ENCODE results near the gene AMPH. TPM values are rescaled to one million over a fixed set of nuclear protein-coding genes. Genes with fewer than 3 reads are reported as not detected.
A peak's percentile ranks its signal among the peaks of the same experiment; 100 is the strongest.

AMPH gene
- total RNA-seq, 4 donors from 2014 or later: 0.18 to 12.4 (median 2.5) TPM

- Histone ChIP-seq H3K4me1 (no peaks in the 10 kb centered on the region), H3K9me3 (no peaks in the 10 kb centered on the region), H3K27me3 (no peaks in the 10 kb centered on the region), H3K4me3 (no peak overlapping the region), H3K36me3 (no peaks in the 10 kb centered on the region), H3K27ac (no peak overlapping the region)
- no peak for DNase-seq
- no peak for TF ChIP-seq POLR2A (IDR thresholded peaks at IDR 0.05)
- TF ChIP-seq CTCF (IDR thresholded peaks at IDR 0.05): no peak
Measured at GRCh38 chr7:38477333-38477732, 153.8 kb downstream of the AMPH start.

DNA sequence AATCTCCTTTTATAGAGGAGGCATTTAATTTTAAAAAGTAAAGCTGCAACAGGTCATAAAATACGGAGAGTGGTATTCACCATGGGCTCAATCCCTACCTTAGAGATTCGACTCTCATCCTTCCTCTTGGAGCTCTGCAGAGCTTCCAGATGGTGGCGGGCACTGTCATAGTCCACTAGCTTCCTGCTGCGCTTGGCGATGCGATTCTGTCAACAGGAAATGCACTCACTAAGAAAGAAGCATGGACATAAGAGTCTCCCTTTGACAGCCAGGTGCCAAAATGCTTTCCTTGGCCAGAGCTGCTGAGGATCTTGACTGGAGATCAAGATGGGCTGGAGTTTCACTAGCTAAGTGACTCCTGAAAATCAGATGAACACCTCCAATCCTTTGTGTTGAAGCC, 154.4 kb downstream of the AMPH start:
- H3K4me3 ChIP-seq: no peak overlapping the region
- no peak for DNase-seq
- no peaks in the 10 kb centered on the region for H3K36me3 ChIP-seq
- TF ChIP-seq POLR2A (IDR thresholded peaks at IDR 0.05) (no peak), CTCF (IDR thresholded peaks at IDR 0.05) (no peak)
- no peak overlapping the region for H3K27ac ChIP-seq
- no peaks in the 10 kb centered on the region for H3K4me1 ChIP-seq
- no peaks in the 10 kb centered on the region for H3K9me3 ChIP-seq
- H3K27me3 ChIP-seq: no peaks in the 10 kb centered on the region

DNA sequence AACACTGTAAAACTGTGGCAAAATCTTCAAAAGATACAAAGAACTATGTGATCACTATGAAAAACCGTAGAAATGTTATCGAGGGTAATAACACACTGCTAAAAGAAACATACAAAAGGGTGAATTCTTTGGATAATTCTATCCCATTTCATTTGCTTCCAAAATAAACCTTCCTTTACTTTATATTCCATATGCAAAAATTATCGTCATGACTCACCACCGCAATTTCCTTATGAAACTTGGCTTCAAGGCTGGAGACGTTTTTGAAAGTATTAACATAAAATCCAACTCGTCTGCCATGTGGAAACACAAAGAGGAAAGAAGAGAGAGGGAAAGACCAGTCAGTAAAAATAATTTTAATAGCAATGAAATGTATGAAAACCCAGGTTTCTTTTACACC, 165.2 kb downstream of the AMPH start:
- TF ChIP-seq POLR2A (IDR thresholded peaks at IDR 0.05): no peak
- H3K4me1 ChIP-seq: no peaks in the 10 kb centered on the region
- DNase-seq: no peak
- no peak overlapping the region for H3K4me3 ChIP-seq
- H3K27me3 ChIP-seq: no peaks in the 10 kb centered on the region
- no peaks in the 10 kb centered on the region for H3K9me3 ChIP-seq
- no peaks in the 10 kb centered on the region for H3K36me3 ChIP-seq
- H3K27ac ChIP-seq: no peak overlapping the region

DNA sequence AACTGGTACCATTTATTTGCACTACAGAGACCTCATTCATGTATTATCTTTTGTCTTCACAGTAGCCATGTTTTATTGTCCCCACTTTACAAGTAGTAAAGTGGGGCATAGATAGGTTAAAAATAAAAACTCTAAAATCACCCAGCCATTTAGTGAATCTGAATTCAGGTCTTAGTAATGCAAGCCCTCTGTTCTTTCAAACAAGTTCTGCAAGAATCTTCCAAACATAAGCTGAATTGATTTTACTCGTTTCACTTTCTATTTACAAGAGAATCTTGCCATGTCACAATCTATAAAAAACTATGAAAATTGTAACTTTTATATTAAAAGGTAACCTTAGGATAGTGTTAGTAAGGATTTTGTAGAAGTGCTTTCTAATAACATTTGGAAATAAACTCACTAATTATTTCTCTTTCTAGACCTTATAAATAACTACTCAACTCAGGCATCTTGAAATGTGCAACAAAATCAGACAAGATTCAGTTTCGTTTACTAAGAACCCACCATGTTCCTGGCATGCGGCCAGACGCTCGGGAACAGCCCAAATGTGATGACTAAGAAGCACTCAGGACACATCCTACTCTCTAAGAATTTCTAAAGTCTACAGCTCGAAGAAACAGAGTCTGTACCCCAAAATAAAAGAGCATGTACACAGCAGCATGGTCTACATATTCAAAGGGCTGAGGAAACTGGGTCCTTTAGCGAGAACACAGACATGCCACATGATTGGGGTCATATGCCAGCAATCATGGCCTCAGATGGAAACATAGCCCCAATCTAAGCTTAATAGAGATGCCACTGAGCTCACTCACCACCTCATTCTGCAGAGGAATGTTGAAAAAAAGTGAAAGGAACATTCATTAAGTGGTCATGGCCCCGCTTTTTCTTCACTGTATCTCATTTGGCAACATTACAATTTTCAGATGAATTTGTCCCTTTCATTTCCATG, 167.6 kb downstream of the AMPH start:
- Histone ChIP-seq H3K27me3 (no peaks in the 10 kb centered on the region), H3K4me3 (no peak overlapping the region), H3K9me3 (no peaks in the 10 kb centered on the region), H3K36me3 (no peaks in the 10 kb centered on the region), H3K27ac (no peak overlapping the region), H3K4me1 (no peaks in the 10 kb centered on the region)
- DNase-seq: peak in 2 of 3 donors; percentile 56 to 77
- TF ChIP-seq CTCF (IDR thresholded peaks at IDR 0.05) (no peak), POLR2A (IDR thresholded peaks at IDR 0.05) (no peak)

DNA sequence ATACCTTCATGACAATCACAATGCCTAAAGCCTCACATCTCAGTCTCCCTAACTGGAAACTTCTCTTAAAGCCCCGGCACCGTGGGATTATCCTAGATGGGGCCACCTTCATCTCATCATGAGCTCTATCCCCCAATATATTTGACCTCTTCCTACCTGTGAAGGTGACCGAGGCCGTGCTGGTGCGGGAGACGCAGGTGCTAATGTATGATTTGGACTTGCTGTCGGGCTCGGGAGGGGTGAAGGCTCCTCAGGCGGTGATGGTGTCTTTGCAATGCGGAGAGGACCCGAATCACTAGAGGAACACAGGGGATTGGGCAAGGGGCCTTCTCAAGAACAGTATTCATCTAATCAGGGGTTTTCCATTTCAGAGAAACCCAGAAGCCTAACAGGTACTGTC, 168.4 kb downstream of the AMPH start:
- Histone ChIP-seq H3K4me3 (no peak overlapping the region), H3K27me3 (no peaks in the 10 kb centered on the region), H3K27ac (no peak overlapping the region), H3K4me1 (no peaks in the 10 kb centered on the region), H3K9me3 (no peaks in the 10 kb centered on the region), H3K36me3 (no peaks in the 10 kb centered on the region)
- no peak for DNase-seq
- no peak for TF ChIP-seq POLR2A (IDR thresholded peaks at IDR 0.05)
- no peak for TF ChIP-seq CTCF (IDR thresholded peaks at IDR 0.05)

GRCh38 chr7:38461887-38462286, 169.3 kb downstream of the AMPH start:
- DNase-seq: no peak
- TF ChIP-seq CTCF (IDR thresholded peaks at IDR 0.05): no peak
- no peak for TF ChIP-seq POLR2A (IDR thresholded peaks at IDR 0.05)
- Histone ChIP-seq H3K4me3 (no peak overlapping the region), H3K36me3 (no peaks in the 10 kb centered on the region), H3K4me1 (no peaks in the 10 kb centered on the region), H3K27ac (no peak overlapping the region), H3K27me3 (no peaks in the 10 kb centered on the region), H3K9me3 (no peaks in the 10 kb centered on the region)
